NCI-H526 (cell line): ENCODE results near the gene FURIN.
A peak's percentile ranks its signal among the peaks of the same experiment; 100 is the strongest.
"Not testable (repeated sequence)": the region's sequence is repeated elsewhere in the genome, so short reads cannot be mapped to it uniquely, and the experiment has no call there.

Experiments
- DNase-seq, 2 experiments: peaks; one replicate each; lab custom pipeline; 2025; lab: John Stamatoyannopoulos, UW

The FURIN gene

DNA sequence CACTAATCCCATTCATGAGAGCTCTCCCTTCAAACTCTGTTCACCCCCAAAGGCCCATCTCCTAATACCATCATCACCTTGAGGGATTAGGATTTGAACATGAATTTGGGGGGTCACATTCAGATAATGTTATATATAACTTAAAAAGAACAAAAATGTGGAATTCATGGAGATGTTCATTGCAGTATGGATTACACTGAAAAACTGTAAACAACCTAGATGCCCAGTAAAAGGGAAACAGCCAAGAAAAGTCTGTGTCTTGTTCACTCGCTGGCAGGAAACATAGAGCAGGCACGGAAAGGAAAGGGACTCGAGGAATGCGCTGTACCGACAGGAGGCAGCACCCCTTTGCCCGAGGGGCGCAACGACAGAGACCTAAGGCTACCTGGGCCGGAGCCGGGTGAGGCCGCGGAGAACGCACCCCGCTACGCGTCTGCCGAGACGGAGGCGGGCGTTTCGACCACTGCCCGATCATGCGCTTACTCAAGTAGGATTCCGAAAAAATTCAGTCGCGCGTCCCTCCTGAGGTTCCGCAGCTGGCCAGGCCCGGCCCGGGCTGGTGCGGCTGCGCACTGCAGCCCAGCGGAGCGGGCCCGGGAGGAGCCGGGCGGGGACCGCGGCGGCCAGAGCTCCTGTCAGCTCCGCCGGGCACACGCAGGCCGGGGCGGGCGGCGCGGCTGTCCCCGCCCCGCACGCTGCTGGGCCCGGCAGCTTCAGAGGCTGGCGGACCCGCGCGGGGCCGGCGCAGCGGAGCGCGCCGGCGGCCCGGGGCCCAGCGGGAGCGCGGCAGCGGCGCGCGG, 33.9 kb downstream of the FURIN start:
- DNase-seq: peak; percentile 54 to 89

DNA sequence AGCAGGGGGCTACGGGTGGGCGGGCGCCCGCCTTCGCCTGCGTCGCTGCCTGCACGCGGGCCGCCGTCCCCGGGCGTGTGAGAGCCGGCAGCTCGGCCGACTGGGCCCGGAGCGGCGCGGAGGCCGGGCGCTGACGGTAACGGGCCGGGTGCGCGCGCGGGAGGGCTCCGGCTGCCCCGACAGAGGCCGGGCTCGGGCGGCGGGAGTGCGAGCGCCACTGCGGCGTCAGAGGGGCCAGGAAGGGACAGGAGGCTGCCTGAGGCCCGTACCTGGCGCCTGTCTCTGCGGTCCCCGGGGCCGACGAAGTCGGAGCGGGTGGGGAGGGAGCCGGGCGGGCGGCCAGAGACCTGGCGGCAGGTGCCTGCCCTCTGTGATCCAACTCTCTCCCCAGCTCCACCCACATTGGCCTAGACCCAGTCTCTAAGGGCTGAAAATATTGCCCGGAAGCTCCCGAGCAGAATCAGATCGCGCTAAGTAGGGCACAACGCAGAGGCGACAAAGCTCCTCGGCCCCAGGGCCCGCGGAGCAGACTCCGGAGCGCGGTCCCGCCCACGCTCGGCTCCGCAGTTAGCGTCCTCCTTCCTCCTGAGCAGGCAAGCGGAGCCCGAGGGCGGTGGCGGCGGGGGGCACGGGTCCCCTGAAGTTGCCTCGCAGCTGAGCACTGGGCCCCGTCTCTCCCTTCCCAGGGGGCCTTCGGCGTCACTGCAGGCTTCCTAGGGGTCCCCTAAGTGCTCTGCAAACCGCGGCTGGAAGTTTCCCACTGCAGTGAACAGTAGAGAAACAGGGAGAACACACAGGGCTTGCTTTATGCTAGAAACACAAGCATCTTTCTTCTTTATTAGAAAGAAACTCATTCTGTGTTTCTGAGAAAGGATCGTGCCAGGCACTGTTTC, 34.7 kb downstream of the FURIN start, which contains the start of gene MAN2A2:
Gene MAN2A2 (plus strand): TSS at position 463 of the 893 bp plus-strand sequence. CDS start 906 bp downstream, outside the sequence.
- DNase-seq: peak in 1 of 2 experiments; percentile 72

DNA sequence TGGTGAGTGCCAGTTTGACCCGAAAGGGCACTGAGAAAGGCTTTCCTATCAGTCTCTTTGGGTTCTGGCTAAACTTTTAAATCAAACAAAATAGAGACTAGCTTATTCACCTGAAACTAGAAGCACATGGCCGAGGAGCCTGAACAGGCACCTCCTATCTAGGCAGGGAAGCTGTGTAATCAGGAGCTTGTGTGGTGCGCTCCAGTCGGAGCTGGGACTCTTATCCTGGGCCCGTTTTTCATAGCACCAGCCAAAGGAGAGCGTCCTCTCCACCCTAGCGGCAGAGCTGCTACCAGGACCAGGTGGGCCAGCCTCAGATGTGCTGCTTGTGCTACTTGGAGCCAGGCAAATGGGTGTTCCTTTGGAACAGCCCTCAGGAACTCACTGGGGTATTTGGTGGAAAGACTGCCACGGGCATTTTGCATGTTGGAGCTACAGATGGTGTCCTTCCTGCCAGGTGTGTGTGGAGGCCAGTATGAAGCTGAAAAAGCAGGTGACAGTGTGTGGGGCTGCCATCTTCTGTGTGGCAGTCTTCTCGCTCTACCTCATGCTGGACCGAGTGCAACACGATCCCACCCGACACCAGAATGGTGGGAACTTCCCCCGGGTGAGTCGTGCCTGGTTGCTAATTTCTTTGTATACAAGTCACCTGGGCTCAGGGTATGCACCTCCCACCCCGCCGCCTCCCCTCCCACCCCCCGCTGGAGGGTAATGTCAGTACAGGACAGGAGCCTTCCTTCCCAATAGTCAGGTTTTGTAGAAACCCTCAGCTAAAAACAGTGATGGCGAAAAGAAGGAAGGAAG, 35.5 kb downstream of the FURIN start:
- DNase-seq: peak; percentile 92

DNA sequence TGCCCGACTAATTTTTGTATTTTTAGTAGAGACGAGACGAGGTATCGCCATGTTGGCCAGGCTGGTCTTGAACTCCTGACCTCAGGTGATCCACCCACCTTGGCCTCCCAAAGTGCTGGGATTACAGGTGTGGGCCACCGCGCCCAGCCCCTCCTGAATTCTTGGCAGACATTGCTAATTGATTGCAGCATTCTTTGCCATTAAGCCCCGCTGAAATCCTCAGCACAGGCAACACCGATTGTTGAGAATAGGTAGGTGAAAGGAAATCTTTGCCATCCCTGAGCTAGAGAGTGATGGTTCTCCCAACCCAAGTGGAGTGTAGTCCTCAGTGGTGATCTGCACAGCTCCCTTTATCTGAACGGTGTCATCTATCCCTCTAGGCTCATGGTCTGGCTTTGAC, 36.4 kb downstream of the FURIN start:
- DNase-seq: no peak

DNA sequence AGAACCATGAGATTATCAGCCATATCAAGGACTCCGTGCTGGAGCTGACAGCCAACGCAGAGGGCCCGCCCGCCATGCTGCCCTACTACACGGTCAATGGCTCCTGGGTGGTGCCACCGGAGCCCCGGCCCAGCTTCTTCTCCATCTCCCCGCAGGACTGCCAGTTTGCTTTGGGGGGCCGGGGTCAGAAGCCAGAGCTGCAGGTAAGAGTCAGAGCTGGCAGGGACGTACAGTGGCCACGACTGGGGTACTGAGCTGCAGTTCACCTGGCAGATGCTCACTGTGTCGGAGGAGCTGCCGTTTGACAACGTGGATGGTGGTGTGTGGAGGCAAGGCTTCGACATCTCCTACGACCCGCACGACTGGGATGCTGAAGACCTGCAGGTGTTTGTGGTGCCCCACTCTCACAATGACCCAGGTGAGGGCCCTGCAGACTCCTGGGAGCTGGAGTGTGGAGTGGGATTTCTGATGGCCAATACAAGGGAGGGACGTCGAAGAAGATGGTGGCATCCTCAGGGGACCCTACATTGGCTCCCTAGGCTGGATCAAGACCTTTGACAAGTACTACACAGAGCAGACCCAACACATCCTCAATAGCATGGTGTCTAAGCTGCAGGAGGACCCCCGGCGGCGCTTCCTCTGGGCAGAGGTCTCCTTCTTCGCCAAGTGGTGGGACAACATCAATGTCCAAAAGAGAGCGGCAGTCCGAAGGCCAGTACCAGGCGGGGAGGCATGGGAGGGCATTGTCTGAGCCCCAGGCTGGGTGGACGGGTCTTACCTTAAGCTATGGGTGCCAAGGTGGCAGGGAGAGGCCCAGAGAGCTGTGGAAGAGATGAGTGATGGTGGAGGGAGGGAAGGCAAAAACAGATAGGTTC, 37.2 kb downstream of the FURIN start:
- no peak for DNase-seq

DNA sequence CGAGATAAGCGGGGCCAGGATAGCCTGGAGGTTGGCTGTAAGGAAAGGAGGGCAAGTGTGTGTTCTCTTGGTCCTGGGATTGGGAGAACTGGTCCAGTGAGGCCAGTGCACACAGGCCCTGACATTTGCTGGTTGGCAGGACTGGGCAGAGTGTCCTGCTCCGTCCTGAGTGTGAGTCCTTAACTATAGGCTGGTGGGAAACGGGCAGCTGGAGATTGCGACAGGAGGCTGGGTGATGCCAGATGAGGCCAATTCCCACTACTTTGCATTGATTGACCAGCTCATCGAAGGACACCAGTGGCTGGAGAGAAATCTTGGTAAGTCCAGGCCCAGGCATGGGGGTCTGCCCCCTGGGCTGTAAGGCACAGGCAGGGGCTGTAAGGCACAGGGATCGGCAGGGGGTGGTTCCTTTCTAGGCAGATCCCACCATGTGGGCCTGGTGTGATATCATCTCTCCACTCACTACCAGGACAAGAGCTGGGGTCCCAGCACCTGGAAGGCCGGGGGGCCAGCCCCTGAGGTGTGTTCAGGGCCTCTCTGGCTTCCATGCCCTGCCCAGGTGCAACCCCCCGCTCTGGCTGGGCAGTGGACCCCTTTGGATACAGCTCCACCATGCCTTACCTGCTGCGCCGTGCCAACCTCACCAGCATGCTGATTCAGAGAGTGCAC, 37.9 kb downstream of the FURIN start:
- no peak for DNase-seq

DNA sequence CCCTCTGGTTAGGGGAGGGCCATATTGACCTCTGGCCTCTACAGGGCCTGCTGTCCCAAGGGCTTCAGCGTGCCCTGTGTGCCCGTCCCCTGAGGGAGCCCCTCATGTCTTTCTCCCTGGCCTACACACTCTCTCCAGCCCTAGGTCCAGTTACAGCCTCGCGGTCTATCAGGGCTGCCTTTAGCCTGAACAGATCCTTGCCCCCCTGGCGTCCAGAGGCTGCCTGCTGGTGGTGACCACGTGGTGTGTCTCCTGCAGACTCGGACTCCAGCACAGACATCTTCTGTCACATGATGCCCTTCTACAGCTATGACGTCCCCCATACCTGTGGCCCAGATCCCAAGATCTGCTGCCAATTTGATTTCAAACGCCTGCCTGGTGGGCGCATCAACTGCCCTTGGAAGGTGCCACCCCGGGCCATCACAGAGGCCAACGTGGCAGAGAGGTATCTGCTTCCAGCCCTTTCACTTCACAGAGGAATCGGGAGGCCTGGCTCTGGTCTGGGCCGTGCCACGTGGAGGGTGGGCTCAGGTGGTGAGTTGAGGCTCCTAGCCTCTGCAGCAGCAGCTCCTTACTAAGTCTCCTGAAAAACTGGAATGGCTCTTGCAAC, 38.8 kb downstream of the FURIN start:
- no peak for DNase-seq

DNA sequence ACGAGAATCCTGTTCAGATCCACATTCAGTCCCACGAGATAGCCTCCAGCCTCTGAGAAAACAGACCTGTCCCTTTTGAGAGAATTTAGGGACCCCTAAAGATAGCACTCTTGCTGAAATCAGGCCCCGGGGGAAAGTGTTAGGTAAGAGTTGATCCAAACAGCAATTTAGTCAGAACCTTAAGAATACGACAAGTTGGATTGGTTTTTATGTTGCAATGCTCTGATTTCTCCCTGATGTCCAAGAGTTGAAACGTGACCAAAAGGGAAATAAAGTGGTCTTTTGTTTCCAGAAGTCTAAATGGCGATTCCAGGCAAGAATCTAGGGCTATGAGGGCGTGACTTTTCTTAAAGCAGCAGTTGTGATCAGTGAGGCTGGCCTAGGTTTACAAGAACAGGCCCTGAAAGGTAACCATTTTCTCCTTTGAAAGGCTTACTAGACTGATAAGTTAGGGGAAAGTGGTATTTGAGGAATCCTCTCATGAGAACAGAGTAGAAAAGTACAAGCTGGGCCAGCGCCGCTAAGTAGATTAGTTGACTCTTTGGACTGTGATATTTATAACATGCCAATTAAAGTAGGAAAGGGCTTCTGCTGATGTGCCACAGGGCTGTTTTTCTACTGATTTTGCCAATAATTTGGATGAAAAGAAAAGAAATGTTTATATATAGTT, 39.6 kb downstream of the FURIN start:
- DNase-seq: no peak

DNA sequence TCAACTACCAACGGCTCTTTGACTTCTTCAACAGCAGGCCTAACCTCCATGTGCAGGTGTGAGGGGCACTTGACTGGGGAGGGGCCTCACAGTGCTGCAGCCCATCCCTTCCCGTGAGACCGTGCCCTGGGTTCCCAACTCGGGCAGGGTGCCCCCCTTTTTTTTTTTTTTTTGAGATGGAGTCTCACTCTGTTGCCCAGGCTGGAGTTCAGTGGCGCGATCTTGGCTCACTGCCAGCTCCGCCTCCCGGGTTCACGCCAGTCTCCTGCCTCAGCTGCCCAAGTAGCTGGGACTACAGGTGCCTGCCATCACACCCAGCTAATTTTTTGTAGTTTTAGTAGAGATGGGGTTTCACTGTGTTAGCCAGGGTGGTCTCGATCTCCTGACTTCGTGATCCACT, 41.1 kb downstream of the FURIN start:
- DNase-seq: not testable (repeated sequence)

DNA sequence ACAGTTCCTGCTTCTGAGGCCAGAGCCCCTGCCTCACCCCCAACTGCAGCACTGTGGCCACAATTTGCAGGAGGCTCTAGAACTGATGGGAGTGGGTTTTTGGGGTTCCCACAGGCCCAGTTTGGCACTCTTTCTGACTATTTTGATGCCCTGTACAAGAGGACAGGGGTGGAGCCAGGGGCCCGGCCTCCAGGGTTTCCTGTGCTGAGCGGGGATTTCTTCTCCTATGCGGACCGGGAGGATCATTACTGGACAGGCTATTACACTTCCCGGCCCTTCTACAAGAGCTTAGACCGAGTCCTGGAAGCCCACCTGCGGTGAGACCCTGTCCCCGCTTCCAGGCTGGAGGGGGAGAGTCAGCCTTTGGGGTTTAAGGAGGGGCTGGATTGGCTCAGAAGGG, 41.6 kb downstream of the FURIN start:
- DNase-seq: no peak

DNA sequence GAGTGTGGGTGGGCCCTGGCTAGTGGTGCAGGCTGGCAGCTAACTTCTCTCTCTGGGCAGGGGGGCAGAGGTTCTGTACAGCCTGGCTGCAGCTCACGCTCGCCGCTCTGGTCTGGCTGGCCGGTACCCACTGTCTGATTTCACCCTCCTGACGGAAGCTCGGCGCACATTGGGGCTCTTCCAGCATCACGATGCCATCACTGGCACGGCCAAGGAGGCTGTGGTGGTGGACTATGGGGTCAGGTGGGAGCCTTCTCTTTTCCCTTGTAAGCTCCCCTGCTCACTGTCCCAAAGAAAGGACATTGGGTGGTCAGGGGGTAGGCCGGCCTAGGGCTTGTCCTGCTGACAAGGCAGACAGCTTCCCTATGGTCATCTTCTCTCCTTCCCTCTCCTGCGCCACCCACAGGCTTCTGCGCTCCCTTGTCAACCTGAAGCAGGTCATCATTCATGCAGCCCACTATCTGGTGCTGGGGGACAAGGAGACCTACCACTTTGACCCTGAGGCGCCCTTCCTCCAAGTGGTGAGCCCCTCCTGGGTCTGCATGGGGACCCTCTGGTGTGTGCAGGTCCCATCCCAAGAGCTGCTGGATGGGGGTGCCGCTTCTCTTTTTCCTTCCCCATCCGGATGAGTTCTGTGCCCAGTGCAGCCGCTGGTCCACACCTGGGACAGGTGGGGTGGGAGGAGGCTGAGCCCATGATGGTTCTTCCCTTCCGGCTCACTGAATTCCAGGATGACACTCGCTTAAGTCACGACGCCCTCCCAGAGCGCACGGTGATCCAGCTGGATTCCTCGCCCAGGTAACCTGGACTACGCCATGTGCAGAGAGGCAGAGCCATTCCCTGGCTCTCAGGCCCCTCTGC, 42.3 kb downstream of the FURIN start:
- no peak for DNase-seq

DNA sequence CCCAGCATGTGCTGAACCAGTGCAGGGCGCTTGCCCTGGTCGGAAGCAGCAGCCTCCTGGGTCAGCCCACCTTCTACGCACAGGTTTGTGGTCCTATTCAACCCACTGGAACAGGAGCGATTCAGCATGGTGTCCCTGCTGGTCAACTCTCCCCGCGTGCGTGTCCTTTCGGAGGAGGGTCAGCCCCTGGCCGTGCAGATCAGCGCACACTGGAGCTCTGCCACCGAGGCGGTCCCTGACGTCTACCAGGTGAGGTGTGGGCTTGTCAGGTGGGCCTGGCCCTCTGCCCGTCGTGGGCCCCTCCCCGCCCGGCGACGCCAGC, 42.9 kb downstream of the FURIN start:
- DNase-seq: no peak

DNA sequence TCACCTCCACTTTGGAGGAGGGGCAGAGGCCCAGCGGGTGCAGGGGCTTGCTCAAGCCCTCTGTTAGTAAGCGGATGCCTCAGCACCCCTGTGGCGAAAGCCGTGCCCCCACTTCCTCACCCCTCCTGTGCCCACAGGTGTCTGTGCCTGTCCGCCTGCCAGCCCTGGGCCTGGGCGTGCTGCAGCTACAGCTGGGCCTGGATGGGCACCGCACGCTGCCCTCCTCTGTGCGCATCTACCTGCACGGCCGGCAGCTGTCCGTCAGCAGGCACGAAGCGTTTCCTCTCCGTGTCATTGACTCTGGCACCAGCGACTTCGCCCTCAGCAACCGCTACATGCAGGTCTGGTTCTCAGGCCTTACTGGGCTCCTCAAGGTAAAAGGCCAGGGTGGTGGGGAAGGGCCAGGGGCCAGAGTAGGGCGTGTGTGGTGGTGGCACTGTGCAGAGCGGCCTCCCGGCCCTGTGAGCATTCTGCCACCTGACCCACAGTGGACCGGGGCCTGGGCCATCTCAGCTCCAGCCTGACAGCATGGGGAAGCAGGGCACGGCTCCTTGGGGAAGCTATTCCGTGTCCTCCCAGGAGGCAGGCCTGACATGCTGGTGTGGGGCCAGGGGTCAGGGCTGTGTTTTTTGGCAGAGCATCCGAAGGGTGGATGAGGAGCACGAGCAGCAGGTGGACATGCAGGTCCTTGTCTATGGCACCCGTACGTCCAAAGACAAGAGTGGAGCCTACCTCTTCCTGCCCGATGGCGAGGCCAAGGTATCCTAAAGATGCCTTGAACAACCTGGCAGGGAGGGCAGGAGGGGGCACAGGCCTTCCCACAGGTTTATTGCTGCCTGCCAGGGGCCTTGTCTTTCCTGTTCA, 43.8 kb downstream of the FURIN start:
- no peak for DNase-seq

DNA sequence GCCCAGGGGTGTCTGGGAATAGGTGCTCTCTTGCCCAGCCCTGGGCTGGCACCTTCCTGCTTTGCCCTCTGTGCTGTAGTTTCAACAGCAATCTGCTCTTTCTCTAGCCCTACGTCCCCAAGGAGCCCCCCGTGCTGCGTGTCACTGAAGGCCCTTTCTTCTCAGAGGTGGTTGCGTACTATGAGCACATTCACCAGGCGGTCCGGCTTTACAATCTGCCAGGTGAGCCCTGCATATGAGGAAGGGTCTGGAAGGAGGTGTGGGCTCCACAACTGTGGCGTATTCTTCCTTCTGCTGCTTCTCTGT, 44.3 kb downstream of the FURIN start:
- DNase-seq: no peak

DNA sequence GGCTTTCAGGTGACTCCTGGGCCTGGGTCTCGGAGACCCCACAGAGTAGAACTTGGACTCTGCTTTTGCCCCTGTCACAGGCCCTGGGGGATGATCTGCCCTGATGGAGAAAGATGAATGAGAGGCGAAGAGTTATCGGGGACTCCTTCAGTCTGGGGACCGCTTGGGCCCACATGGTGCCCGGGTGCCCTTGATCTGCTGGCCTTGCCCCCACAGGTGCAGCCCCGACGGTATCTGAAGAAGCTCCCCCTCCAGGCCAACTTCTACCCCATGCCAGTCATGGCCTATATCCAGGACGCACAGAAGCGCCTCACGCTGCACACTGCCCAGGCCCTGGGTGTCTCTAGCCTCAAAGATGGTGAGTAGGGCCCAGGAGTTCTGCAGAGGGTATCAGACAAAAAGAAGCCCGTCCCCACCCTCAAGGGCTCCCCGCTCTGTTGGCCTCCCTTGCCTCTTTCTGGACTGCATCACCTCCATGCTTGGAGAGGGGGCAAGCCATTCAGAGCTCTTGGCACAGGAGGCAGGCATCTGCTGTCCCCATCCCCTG, 45.1 kb downstream of the FURIN start:
- no peak for DNase-seq

DNA sequence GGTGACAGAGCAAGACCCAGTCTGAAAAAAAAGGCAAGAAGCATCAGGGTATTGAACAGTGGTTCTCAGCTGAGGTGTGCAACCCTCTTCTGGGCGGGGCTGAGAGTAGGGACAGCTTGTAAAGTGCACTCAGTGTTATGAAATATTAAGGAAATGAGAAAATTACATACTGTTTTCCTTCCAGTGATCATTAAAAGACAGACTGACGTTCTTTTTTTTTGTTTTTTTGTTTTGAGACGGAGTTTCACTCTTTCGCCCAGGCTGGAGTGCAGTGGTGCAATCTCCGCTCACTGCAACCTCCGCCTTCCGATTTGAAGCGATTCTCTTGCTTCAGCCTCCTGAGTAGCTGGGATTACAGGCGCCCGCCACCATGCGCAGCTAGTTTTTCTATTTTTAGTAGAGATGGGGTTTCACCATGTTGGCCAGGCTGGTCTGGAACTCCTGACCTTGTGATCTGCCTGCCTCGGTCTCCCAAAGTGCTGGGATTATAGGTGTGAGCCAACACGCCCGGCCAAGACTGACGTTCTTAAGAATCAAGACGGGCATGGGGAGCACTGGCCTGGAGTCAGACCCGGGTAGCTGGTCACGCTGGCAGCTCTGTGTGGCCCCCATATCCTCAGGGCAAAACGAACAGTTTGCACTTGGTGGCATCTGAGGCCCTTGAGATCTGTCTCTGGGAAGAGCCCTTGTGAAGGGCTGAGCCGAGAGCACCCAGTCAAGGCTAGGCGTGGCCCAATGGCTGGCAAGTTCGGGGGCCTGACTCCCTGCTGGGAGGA, 46.1 kb downstream of the FURIN start:
- DNase-seq: no peak

DNA sequence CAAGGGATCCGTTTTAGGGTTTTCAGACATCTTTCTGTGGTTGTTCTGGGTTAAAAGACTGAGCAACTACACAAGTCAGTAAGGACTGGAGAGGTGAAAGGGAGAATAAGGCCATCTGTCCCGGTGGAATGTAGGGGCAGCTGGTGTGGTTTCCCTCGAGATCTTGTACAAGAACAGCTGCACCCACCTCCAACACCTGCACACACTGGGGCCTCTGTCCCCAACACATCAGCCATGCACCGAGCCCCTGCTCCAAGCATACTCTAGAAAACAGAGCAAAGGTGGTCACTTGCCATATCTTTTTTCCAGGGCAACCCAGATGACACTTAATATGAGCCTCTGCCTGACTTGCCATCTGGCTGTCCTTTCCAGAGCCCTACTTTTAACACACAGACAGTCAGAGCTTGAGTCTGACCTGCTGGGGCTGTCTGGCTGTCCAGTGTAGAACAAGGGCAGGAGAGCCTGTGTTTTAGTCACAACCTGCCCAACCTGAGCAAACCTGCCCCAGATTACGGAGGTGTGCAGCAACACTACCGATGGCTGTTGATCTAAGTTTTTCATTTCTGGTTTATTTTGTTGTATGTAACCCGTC, 46.9 kb downstream of the FURIN start:
- DNase-seq: no peak
